GM18873 (cell line): ENCODE data around the gene NNT.
"Not testable (repeated sequence)": the region's sequence is repeated elsewhere in the genome, so short reads cannot be mapped to it uniquely, and the experiment has no call there.

Source experiments
- ATAC-seq: cut with Tn5 transposase; IDR thresholded peaks from one replicate; pipeline ENCODE4 v1.9.1; 2021; ENCODE audit warnings: mild to moderate bottlenecking, moderate library complexity, moderate number of reproducible peaks; ENCODE audit not compliant: unreplicated experiment, low FRiP score

NNT gene

DNA sequence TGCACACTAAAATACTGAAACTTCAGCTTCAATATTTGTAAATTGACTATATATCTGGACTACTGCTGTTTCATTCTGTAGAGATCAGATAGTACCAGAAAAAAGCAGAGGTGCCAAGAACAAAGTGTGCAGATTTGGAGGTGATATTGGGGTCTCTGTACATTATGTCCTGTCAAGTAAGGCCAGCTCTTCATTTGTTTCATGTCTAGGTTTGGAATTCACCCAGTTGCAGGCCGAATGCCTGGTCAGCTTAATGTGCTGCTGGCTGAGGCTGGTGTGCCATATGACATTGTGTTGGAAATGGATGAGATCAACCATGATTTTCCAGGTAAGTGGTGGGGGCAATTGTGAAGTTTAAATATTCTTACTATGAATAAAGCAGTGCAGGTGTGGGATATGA is 96.9 kb downstream of the NNT start:
- ATAC-seq: no peak

DNA sequence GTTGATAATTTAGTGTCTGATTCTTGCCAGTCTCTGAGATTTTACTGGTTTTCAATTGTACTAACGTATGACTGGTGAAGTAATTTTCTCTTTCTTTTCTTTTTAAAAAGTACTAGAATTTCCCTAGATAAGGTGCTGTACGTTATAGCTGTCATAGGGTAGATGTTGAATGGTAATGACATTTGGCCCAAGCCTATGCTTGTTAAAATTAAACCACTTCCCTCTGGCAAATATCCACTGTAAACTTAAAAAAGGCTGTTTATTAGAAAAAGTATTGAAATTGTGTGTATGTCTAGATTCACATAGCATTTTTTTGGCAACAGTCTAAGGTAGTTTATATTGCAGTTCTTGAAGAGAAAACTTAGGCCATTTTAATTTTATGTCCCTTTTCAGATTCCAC is 97.6 kb downstream of the NNT start:
- ATAC-seq: no peak

DNA sequence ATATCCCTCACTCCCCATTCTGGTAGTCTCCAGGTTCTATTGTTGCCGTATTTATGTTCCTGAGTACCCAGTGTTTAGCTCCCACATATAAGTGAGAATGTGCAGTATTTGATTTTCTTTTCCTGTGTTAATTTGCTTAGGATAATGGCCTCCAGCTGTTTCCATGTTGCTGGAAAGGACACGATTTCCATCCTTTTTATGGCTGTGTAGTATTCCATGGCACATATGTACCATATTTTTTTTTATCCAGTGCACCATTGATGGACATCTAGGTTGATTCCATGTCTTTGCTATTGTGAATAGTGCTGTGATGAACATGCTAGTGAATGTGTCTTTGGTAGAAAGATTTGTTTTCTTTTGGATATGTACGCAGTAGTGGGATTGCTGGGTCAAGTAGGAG is 98.2 kb downstream of the NNT start:
- no peak for ATAC-seq

- no peak for ATAC-seq
These were observed 99.3 kb downstream of the NNT start for GRCh38 chr5:43702293-43702692.

GRCh38 chr5:43702815-43703214 is 99.8 kb downstream of the NNT start:
- no peak for ATAC-seq

DNA sequence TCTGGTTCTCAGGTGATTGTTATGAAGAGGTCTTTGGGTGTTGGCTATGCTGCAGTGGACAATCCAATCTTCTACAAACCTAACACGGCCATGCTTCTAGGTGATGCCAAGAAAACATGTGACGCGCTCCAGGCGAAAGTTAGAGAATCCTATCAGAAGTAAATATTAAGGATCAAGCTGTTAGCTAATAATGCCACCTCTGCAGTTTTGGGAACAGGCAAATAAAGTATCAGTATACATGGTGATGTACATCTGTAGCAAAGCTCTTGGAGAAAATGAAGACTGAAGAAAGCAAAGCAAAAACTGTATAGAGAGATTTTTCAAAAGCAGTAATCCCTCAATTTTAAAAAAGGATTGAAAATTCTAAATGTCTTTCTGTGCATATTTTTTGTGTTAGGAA is 101.3 kb downstream of the NNT start:
- ATAC-seq: no peak

GRCh38 chr5:43706576-43706975 is 103.6 kb downstream of the NNT start:
- not testable (repeated sequence) for ATAC-seq

GRCh38 chr5:43711496-43711895 is 108.5 kb downstream of the NNT start:
- ATAC-seq: no peak

DNA sequence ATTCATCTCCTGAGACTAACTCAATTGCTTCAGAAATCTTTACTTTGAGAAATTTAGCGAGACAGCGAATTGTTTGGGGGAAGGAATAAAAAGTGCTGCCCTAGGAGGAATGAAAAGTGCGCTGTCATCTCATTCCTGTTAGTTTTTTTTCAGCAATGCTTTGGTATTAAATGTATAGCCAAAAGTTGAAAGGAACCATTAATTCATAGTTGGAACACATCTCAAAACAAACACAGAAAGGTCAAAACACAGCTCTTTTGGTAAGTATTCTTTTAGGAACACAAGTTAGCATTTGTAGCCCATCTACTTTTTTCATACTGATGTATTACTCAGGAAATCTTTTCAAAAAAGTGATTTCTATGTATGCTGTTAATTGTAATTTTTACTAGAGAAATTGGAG is 109.1 kb downstream of the NNT start:
- ATAC-seq: no peak

- ATAC-seq: not testable (repeated sequence)
These were observed 116.8 kb downstream of the NNT start for GRCh38 chr5:43719783-43720182.

DNA sequence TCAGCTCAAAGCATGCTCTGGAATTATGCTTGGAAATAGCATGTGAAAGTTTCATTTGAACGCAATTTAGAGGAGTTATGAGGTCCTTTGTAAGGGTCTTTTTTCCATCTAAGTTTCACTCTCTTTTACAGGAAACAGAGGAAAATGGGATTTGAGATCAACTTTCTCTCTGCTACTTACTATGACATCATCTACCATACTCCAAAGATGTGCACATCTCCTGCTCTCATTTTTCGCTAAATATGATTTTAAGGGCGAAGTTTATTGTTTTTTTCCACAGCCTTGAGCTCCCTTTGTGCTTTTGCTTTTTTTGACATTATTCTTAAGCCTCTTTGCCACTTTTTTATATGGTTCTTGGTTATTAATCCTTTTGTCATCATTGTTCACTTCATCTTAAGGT is 125.6 kb downstream of the NNT start:
- no peak for ATAC-seq

DNA sequence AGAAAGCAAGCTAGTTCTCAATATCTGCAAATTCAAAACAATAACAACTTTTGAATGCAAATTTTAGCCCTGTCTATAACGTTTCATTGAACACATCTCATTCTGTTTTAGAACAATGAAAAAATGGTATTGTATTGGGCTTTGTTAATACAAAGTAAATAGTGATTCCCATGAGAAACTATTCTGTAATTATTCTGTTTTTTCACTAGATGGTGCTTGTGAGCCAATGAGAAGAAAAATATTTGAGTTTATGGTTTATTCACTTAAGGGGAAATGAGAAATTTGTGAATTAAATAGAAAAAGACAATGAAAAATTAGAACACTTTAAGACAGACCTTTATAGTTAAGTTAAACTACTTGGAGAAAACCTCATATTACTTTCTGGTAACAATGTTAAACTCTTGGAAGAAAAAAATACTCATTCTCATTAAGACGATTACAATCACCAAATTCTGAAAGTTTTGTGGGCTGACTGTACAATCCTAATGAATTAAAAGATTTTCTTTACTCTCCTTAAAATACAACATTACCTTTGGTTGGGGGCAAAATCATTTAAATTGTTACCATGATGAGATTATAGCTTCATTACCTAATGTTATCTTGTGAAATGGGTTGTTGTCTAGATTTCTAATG is 127.0 kb downstream of the NNT start:
- no peak for ATAC-seq

DNA sequence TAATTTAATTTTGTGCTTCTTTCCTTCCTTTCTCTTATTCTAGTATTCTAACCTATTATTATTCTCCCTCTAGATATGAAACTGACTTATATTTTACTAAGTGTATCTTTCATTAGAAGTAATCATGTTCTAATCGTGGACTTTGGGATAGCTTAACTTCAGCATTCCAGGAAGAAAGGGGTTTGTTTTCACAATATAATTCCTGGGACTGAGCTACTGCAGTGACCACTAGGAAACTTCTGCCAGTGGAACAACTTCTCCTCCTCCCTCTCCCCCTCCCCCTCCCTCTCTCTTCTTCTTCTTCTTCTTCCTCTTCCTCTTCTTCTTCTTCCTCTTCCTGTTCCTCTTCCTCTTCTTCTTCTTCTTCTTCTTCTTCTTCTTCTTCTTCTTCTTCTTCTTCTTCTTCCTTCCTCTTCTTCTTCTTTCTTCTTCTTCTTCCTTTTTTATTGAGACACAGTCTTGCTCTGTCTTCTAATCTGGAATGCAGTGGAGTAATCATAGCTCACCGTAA is 127.9 kb downstream of the NNT start:
- no peak for ATAC-seq

DNA sequence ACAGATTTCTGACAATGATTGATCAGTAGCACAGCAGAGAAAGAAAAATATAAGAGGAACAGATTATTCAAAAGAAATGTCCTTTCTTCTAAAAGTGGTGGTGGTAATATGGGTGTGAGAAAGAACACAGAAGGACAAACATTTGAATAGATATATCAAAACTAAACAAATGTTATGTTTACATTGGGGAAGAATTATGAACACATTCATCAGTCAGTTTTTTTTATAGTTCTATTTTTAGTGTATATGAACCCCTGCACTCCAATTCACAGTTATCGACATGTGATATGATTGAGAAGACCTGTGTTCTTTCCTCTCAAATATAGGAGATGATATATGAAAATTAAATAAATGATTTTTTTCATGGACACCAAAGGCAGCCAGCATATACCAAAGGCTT is 128.6 kb downstream of the NNT start:
- ATAC-seq: no peak

- ATAC-seq: not testable (repeated sequence)
These were observed 143.1 kb downstream of the NNT start for GRCh38 chr5:43745923-43746548.

DNA sequence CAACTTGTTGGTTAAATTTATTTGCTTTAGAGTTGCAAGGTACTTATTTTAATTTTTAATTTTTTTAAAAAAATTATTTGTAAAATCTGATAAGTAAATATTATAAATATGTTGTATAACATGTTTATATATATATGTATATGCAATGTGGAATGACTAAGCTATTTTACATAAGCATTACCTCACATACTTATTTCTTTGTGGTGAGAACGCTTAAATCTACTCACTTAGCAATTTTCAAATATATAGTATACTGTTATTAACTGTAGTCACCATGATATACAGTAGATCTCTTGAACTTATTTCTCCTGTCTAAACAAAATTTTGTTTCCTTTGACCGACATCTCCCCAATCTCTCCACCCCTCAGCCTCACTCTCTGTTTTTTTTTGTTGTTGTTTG is 147.8 kb downstream of the NNT start:
- no peak for ATAC-seq

DNA sequence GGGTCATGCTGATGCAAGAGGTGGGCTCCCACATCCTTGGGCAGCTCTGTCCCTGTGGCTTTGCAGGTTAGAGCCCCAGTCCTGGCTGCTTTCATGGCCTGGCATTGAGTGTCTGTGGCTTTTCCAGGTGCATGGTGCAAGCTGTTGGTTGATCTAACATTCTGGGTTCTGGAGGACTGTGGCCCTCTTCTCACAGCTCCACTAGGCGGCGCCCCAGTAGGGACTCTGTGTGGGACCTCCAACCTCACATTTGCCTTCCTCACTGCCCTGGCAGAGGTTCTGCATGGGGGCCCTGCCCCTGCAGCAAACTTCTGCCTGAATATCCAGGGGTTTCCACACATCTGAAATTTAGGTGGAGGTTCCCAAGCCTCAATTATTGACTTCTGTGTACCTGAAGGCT is 150.1 kb downstream of the NNT start:
- ATAC-seq: no peak
